GF-D8 (cell line): ENCODE data around the gene ADAT3.

ENCODE experiments used
- DNase-seq: peaks from one replicate; lab custom pipeline; 2025; lab: John Stamatoyannopoulos, UW

Gene ADAT3

GRCh38 chr19:1956868-1957492, 51.8 kb downstream of the ADAT3 start:
- no peak for DNase-seq

GRCh38 chr19:1957562-1958248, 52.5 kb downstream of the ADAT3 start:
- no peak for DNase-seq

GRCh38 chr19:1959928-1960589, 54.9 kb downstream of the ADAT3 start:
- no peak for DNase-seq

GRCh38 chr19:1961000-1961883, 56.0 kb downstream of the ADAT3 start:
- no peak for DNase-seq

GRCh38 chr19:1962674-1963073, 57.5 kb downstream of the ADAT3 start:
- no peak for DNase-seq
